ENCODE results near the gene TUBG2. TPM values are rescaled to one million over a fixed set of nuclear protein-coding genes. Genes with fewer than 3 reads are reported as not detected.

The TUBG2 gene
- total RNA-seq, 1 experiment from 2014 or later = 20.9 TPM

DNA sequence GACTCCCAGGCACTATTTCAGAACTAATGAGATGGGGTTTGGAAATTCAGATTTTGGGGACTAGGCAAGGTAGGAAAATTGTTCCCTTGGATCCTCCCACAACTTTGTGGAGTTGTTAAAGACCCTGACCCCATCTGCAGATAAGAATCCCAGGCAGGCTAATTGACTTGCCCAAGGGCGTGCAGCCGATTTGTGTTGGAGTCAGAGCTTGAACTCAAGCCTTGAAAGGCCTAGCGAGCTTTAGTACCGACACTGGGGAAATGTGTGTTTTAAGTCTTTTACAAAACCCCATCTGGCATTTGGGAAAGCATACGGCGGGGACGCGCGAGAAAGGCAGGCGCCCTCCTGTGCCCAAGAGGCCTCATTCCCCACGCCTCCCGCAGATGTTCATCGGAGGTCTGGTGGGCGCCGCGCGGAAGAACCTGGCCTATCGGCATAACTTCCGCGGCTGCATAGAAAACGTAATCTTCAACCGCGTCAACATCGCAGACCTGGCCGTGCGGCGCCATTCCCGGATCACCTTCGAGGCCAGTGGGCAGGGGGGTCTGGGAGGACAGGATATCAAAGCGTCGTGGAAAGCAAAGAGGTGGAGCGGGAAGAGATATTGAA is 27.5 kb downstream of the TUBG2 start:
- RAD21 ChIA-PET (ENCODE audit: low non-redundant PET in 1 of 2, low total read pairs in 2 of 2, uncharacterized antibody in 2 of 2, unreplicated experiment in 2 of 2) = no interaction called here
- Histone ChIP-seq H4K20me1 (ENCODE audit: insufficient read depth) (no peaks in the 10 kb centered on the region), H2AFZ (ENCODE audit: low read depth, low read length, poor library complexity, severe bottlenecking) (no peak overlapping the region), H3K4me2 (ENCODE audit: low read length) (no peak overlapping the region), H3K27ac (ENCODE audit: low read depth, low read length) (no peak overlapping the region), H3K9me3 (ENCODE audit: control insufficient read depth in 1 of 2, insufficient read depth in 1 of 2, low read depth in 1 of 2, low read length in 2 of 2) (no peaks in the 10 kb centered on the region), H3K4me1 (ENCODE audit: control insufficient read depth in 1 of 2, insufficient read depth in 2 of 2, low read length in 2 of 2) (peaks cover 12 to 17% of the 10 kb centered on the region in 2 experiments), H3K4me3 (replicated peaks in 1 of 2; ENCODE audit: low read depth in 1 of 2, low read length in 2 of 2) (no peak overlapping the region), H3K9ac (ENCODE audit: low read length) (no peak overlapping the region), H3K27me3 (ENCODE audit: insufficient read depth, low read length) (no peaks in the 10 kb centered on the region), H3K79me2 (ENCODE audit: insufficient read depth, low read length) (no peaks in the 10 kb centered on the region), H3K9me2 (ENCODE audit: insufficient read depth) (no peaks in the 10 kb centered on the region), H3K36me3 (ENCODE audit: control insufficient read depth in 1 of 2, insufficient read depth in 2 of 2, low read length in 2 of 2) (no peaks in the 10 kb centered on the region; a peak in 1 of 4 replicates)
- POLR2A ChIA-PET = no interaction called here
- DNase-seq (ENCODE audit: low read depth, low spot score) = no peak
- no peak for ATAC-seq
- intact Hi-C loops (cut with micrococcal nuclease) = no loop called here
- CTCF ChIA-PET = no interaction called here
- TF ChIP-seq SRF (IDR thresholded peaks at IDR 0.05; ENCODE audit: low read depth) = no peak
- TF ChIP-seq TCF7L2 (IDR thresholded peaks at IDR 0.05; ENCODE audit: borderline replicate concordance, extremely low read depth, insufficient read depth, insufficient read length) = no peak
- TF ChIP-seq, protein P1, sequence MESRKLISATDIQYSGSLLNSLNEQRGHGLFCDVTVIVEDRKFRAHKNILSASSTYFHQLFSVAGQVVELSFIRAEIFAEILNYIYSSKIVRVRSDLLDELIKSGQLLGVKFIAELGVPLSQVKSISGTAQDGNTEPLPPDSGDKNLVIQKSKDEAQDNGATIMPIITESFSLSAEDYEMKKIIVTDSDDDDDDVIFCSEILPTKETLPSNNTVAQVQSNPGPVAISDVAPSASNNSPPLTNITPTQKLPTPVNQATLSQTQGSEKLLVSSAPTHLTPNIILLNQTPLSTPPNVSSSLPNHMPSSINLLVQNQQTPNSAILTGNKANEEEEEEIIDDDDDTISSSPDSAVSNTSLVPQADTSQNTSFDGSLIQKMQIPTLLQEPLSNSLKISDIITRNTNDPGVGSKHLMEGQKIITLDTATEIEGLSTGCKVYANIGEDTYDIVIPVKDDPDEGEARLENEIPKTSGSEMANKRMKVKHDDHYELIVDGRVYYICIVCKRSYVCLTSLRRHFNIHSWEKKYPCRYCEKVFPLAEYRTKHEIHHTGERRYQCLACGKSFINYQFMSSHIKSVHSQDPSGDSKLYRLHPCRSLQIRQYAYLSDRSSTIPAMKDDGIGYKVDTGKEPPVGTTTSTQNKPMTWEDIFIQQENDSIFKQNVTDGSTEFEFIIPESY (IDR thresholded peaks at IDR 0.05; ENCODE audit: extremely low read depth, insufficient replicate concordance, low read length) = no peak
- TF ChIP-seq YY1 (IDR thresholded peaks at IDR 0.05; ENCODE audit: extremely low read depth, insufficient replicate concordance, low read depth, low read length) = no peak
- TF ChIP-seq ZFX (IDR thresholded peaks at IDR 0.05) = no peak
- TF ChIP-seq EZH2phosphoT487 (IDR thresholded peaks at IDR 0.05; ENCODE audit: borderline replicate concordance) = no peak
- TF ChIP-seq JUND (IDR thresholded peaks at IDR 0.05) = no peak
- TF ChIP-seq POLR2AphosphoS5 (IDR thresholded peaks at IDR 0.05; ENCODE audit: low read depth, low read length) = no peak
- no peak for TF ChIP-seq RAD21 (IDR thresholded peaks at IDR 0.05; ENCODE audit: low read depth)
- no peak for TF ChIP-seq ELF1 (IDR thresholded peaks at IDR 0.05; ENCODE audit: borderline replicate concordance, low read depth)
- TF ChIP-seq, protein P2, sequence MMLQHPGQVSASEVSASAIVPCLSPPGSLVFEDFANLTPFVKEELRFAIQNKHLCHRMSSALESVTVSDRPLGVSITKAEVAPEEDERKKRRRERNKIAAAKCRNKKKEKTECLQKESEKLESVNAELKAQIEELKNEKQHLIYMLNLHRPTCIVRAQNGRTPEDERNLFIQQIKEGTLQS (IDR thresholded peaks at IDR 0.05) = no peak
- TF ChIP-seq, protein P3, sequence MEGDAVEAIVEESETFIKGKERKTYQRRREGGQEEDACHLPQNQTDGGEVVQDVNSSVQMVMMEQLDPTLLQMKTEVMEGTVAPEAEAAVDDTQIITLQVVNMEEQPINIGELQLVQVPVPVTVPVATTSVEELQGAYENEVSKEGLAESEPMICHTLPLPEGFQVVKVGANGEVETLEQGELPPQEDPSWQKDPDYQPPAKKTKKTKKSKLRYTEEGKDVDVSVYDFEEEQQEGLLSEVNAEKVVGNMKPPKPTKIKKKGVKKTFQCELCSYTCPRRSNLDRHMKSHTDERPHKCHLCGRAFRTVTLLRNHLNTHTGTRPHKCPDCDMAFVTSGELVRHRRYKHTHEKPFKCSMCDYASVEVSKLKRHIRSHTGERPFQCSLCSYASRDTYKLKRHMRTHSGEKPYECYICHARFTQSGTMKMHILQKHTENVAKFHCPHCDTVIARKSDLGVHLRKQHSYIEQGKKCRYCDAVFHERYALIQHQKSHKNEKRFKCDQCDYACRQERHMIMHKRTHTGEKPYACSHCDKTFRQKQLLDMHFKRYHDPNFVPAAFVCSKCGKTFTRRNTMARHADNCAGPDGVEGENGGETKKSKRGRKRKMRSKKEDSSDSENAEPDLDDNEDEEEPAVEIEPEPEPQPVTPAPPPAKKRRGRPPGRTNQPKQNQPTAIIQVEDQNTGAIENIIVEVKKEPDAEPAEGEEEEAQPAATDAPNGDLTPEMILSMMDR (IDR thresholded peaks at IDR 0.05 in 2 of 3, conservative IDR thresholded peaks at IDR 0.05 in 1 of 3; ENCODE audit: borderline replicate concordance in 1 of 3, insufficient read depth in 1 of 3, low read depth in 2 of 3, low read length in 2 of 3) = no peak
- no peak for TF ChIP-seq EZH2 (IDR thresholded peaks at IDR 0.05)
- no peak for TF ChIP-seq POLR2A (IDR thresholded peaks at IDR 0.05; ENCODE audit: borderline replicate concordance, extremely low read depth, insufficient read depth, insufficient read length)
- TF ChIP-seq, protein P4, sequence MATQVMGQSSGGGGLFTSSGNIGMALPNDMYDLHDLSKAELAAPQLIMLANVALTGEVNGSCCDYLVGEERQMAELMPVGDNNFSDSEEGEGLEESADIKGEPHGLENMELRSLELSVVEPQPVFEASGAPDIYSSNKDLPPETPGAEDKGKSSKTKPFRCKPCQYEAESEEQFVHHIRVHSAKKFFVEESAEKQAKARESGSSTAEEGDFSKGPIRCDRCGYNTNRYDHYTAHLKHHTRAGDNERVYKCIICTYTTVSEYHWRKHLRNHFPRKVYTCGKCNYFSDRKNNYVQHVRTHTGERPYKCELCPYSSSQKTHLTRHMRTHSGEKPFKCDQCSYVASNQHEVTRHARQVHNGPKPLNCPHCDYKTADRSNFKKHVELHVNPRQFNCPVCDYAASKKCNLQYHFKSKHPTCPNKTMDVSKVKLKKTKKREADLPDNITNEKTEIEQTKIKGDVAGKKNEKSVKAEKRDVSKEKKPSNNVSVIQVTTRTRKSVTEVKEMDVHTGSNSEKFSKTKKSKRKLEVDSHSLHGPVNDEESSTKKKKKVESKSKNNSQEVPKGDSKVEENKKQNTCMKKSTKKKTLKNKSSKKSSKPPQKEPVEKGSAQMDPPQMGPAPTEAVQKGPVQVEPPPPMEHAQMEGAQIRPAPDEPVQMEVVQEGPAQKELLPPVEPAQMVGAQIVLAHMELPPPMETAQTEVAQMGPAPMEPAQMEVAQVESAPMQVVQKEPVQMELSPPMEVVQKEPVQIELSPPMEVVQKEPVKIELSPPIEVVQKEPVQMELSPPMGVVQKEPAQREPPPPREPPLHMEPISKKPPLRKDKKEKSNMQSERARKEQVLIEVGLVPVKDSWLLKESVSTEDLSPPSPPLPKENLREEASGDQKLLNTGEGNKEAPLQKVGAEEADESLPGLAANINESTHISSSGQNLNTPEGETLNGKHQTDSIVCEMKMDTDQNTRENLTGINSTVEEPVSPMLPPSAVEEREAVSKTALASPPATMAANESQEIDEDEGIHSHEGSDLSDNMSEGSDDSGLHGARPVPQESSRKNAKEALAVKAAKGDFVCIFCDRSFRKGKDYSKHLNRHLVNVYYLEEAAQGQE (IDR thresholded peaks at IDR 0.05; ENCODE audit: low read depth) = no peak
- no peak for TF ChIP-seq EGR1 (IDR thresholded peaks at IDR 0.05; ENCODE audit: low read depth)
- no peak for TF ChIP-seq FOSL1 (IDR thresholded peaks at IDR 0.05; ENCODE audit: low read depth)
- TF ChIP-seq CEBPB (IDR thresholded peaks at IDR 0.05; ENCODE audit: low read depth) = no peak
- no peak for TF ChIP-seq SP1 (IDR thresholded peaks at IDR 0.05; ENCODE audit: low read depth)
- no TSS peak for BruUV-seq (replicated peaks)
